ENCODE results near the gene LGR6. TPM values are rescaled to one million over a fixed set of nuclear protein-coding genes. Genes with fewer than 3 reads are reported as not detected.
"Not testable (repeated sequence)": the region's sequence is repeated elsewhere in the genome, so short reads cannot be mapped to it uniquely, and the experiment has no call there.

The LGR6 gene
- total and polyA plus RNA-seq, 7 experiments from 2014 or later: 0.16 to 5.8 (median 0.33) TPM; not detected in 1

- peaks cover 0 to 7% (median 0%) of the 10 kb centered on the region in 5 donors for H3K36me3 Mint-ChIP-seq
- Histone ChIP-seq H3K36me3 (ENCODE audit: control insufficient read depth in 2 of 3, insufficient read depth in 3 of 3, low read length in 3 of 3) (no peaks in the 10 kb centered on the region), H3K27me3 (ENCODE audit: control insufficient read depth in 2 of 2, insufficient read depth in 2 of 2, low read length in 2 of 2) (no peaks in the 10 kb centered on the region), H3K4me3 (ENCODE audit: low read length) (peak overlapping the region; percentile 43), H3K4me1 (ENCODE audit: control insufficient read depth in 2 of 2, insufficient read depth in 2 of 2, low read length in 2 of 2) (peaks cover 55 to 60% of the 10 kb centered on the region in 2 donors), H3K9me3 (ENCODE audit: control insufficient read depth in 2 of 3, low read length in 3 of 3) (no peaks in the 10 kb centered on the region), H3K27ac (ENCODE audit: low read depth, low read length) (peak overlapping the region; percentile 34)
- ATAC-seq (peak; percentile 88), DNase-seq (peak in 8 of 9 donors; percentile 80 to 89 (median 84))
- peak overlapping the region; percentile 56 to 99 (median 68) for H3K4me3 Mint-ChIP-seq
- intact Hi-C loops (cut with micrococcal nuclease): loop anchor here (1.0 to 10.0 kb wide), 6 partner anchors 9 to 1160 kb away; partner anchors contain the start of genes CYB5R1 (in 1 of the 2), PCAT6 (in 1 of the 2) and TMEM183A (in 1 of the 2)
- ChIA-PET POLR2A (no interaction called here), CTCF (interaction anchor here (1.8 kb wide), 1 partner anchor 9 kb away, joined by 7 read pairs; no protein-coding TSS in a partner anchor)
- H3K27ac Mint-ChIP-seq: peak overlapping the region; percentile 51 to 82 (median 74)
- H3K4me1 Mint-ChIP-seq: peaks cover 30 to 74% (median 67%) of the 10 kb centered on the region in 7 donors
- no peaks in the 10 kb centered on the region for H3K9me3 Mint-ChIP-seq
- no peaks in the 10 kb centered on the region for H3K27me3 Mint-ChIP-seq
Observed at GRCh38 chr1:202164271-202165037, 29.1 kb upstream of the LGR6 start.

GRCh38 chr1:202165267-202165941 is 28.2 kb upstream of the LGR6 start:
- Mint-ChIP-seq H3K4me3 (peak overlapping the region; percentile 24 to 99 (median 66)), H3K4me1 (peaks cover 26 to 68% (median 64%) of the 10 kb centered on the region in 7 donors), H3K27ac (peak overlapping the region; percentile 31 to 84 (median 74)), H3K36me3 (peaks cover 0 to under 1% (median 0%) of the 10 kb centered on the region in 5 donors), H3K9me3 (no peaks in the 10 kb centered on the region), H3K27me3 (no peaks in the 10 kb centered on the region)
- intact Hi-C loops (cut with micrococcal nuclease): loop anchor here (2.0 to 10.0 kb wide), 3 partner anchors 19 to 1159 kb away; partner anchors contain the start of gene TMEM183A (in 1 of the 2)
- H3K36me3 ChIP-seq (ENCODE audit: control insufficient read depth in 2 of 3, insufficient read depth in 3 of 3, low read length in 3 of 3): no peaks in the 10 kb centered on the region
- peak overlapping the region; percentile 17 for H3K27ac ChIP-seq (ENCODE audit: low read depth, low read length)
- DNase-seq: peak in 1 of 9 donors; percentile 73
- no peaks in the 10 kb centered on the region for H3K27me3 ChIP-seq (ENCODE audit: control insufficient read depth in 2 of 2, insufficient read depth in 2 of 2, low read length in 2 of 2)
- no peaks in the 10 kb centered on the region for H3K9me3 ChIP-seq (ENCODE audit: control insufficient read depth in 2 of 3, low read length in 3 of 3)
- ATAC-seq: no peak
- peak overlapping the region; percentile 43 for H3K4me3 ChIP-seq (ENCODE audit: low read length)
- POLR2A ChIA-PET: interaction anchor here (1.0 kb wide), 1 partner anchor 9 kb away, joined by 3 read pairs; no protein-coding TSS in a partner anchor
- CTCF ChIA-PET: interaction anchor here (0.6 to 1.8 kb wide), 3 partner anchors 10 to 1155 kb away, joined by 3 to 7 read pairs (median 3); no protein-coding TSS in a partner anchor
- peaks cover 55 to 59% of the 10 kb centered on the region in 2 donors for H3K4me1 ChIP-seq (ENCODE audit: control insufficient read depth in 2 of 2, insufficient read depth in 2 of 2, low read length in 2 of 2)

GRCh38 chr1:202165942-202166843 is 27.4 kb upstream of the LGR6 start:
- Histone ChIP-seq H3K36me3 (ENCODE audit: control insufficient read depth in 2 of 3, insufficient read depth in 3 of 3, low read length in 3 of 3) (no peaks in the 10 kb centered on the region), H3K27me3 (ENCODE audit: control insufficient read depth in 2 of 2, insufficient read depth in 2 of 2, low read length in 2 of 2) (no peaks in the 10 kb centered on the region), H3K4me3 (ENCODE audit: low read length) (no peak overlapping the region), H3K27ac (ENCODE audit: low read depth, low read length) (no peak overlapping the region), H3K4me1 (ENCODE audit: control insufficient read depth in 2 of 2, insufficient read depth in 2 of 2, low read length in 2 of 2) (peaks cover 48 to 51% of the 10 kb centered on the region in 2 donors), H3K9me3 (ENCODE audit: control insufficient read depth in 2 of 3, low read length in 3 of 3) (no peaks in the 10 kb centered on the region)
- ChIA-PET POLR2A (interaction anchor here (1.0 to 1.2 kb wide), 2 partner anchors 10 to 22 kb away, joined by 3 read pairs; partner anchors contain the start of gene ARL8A), CTCF (interaction anchor here (0.6 to 1.8 kb wide), 5 partner anchors 7 to 1154 kb away, joined by 3 to 7 read pairs (median 5); no protein-coding TSS in a partner anchor)
- H3K4me1 Mint-ChIP-seq: peaks cover 21 to 65% (median 57%) of the 10 kb centered on the region in 7 donors
- DNase-seq (no peak), ATAC-seq (no peak)
- H3K9me3 Mint-ChIP-seq: no peaks in the 10 kb centered on the region
- H3K27me3 Mint-ChIP-seq: no peaks in the 10 kb centered on the region
- H3K27ac Mint-ChIP-seq: peak overlapping the region in 4 of 9 donors; percentile 31 to 84 (median 56)
- intact Hi-C loops (cut with micrococcal nuclease): loop anchor here (2.0 to 10.0 kb wide), 3 partner anchors 19 to 1159 kb away; partner anchors contain the start of gene TMEM183A (in 1 of the 2)
- no peaks in the 10 kb centered on the region for H3K36me3 Mint-ChIP-seq
- H3K4me3 Mint-ChIP-seq: peak overlapping the region in 7 of 10 donors; percentile 0 to 99 (median 38)

GRCh38 chr1:202167054-202167453 is 26.5 kb upstream of the LGR6 start:
- peaks cover 39 to 43% of the 10 kb centered on the region in 2 donors for H3K4me1 ChIP-seq (ENCODE audit: control insufficient read depth in 2 of 2, insufficient read depth in 2 of 2, low read length in 2 of 2)
- intact Hi-C loops (cut with micrococcal nuclease): loop anchor here (10.0 kb wide), 2 partner anchors 838 to 1158 kb away; partner anchors contain the start of gene TMEM183A (in 1 of the 2)

GRCh38 chr1:202167708-202168415 is 25.7 kb upstream of the LGR6 start:
- Histone ChIP-seq H3K9me3 (ENCODE audit: control insufficient read depth in 2 of 3, low read length in 3 of 3) (no peaks in the 10 kb centered on the region), H3K4me1 (ENCODE audit: control insufficient read depth in 2 of 2, insufficient read depth in 2 of 2, low read length in 2 of 2) (peaks cover 31 to 35% of the 10 kb centered on the region in 2 donors), H3K27ac (ENCODE audit: low read depth, low read length) (no peak overlapping the region), H3K27me3 (ENCODE audit: control insufficient read depth in 2 of 2, insufficient read depth in 2 of 2, low read length in 2 of 2) (no peaks in the 10 kb centered on the region), H3K4me3 (ENCODE audit: low read length) (no peak overlapping the region), H3K36me3 (ENCODE audit: control insufficient read depth in 2 of 3, insufficient read depth in 3 of 3, low read length in 3 of 3) (no peaks in the 10 kb centered on the region)
- ATAC-seq (no peak), DNase-seq (no peak)
- Mint-ChIP-seq H3K27me3 (no peaks in the 10 kb centered on the region), H3K4me3 (peak overlapping the region in 2 of 10 donors; percentile 5 to 21), H3K9me3 (no peaks in the 10 kb centered on the region), H3K27ac (peak overlapping the region in 1 of 9 donors; percentile 10), H3K36me3 (no peaks in the 10 kb centered on the region), H3K4me1 (peaks cover 15 to 50% (median 40%) of the 10 kb centered on the region in 7 donors)
- ChIA-PET CTCF (no interaction called here), POLR2A (no interaction called here)
- intact Hi-C loops (cut with micrococcal nuclease): loop anchor here (10.0 kb wide), 2 partner anchors 837 to 1157 kb away; partner anchors contain the start of gene TMEM183A (in 1 of the 2)

More at GRCh38 chr1:202167054-202167453, 26.5 kb upstream of the LGR6 start:
- H3K27me3 ChIP-seq (ENCODE audit: control insufficient read depth in 2 of 2, insufficient read depth in 2 of 2, low read length in 2 of 2); H3K9me3 ChIP-seq (ENCODE audit: control insufficient read depth in 2 of 3, low read length in 3 of 3); H3K4me3 ChIP-seq (ENCODE audit: low read length); DNase-seq; H3K4me3 Mint-ChIP-seq; H3K27ac ChIP-seq (ENCODE audit: low read depth, low read length); H3K27me3 Mint-ChIP-seq; H3K36me3 Mint-ChIP-seq; H3K36me3 ChIP-seq (ENCODE audit: control insufficient read depth in 2 of 3, insufficient read depth in 3 of 3, low read length in 3 of 3); H3K9me3 Mint-ChIP-seq; ATAC-seq: not testable (repeated sequence)
- Mint-ChIP-seq H3K4me1 (peaks cover 20 to 58% (median 48%) of the 10 kb centered on the region in 7 donors), H3K27ac (peak overlapping the region in 1 of 9 donors; percentile 53)
- POLR2A ChIA-PET: interaction anchor here (1.2 kb wide), 1 partner anchor 23 kb away, joined by 3 read pairs; the partner anchor contains the start of gene ARL8A
- CTCF ChIA-PET: interaction anchor here (0.6 kb wide), 1 partner anchor 8 kb away, joined by 5 read pairs; no protein-coding TSS in a partner anchor
